Osteocyte (in vitro differentiated cells): ENCODE results near the gene ELF5. TPM values are rescaled to one million over a fixed set of nuclear protein-coding genes. Genes with fewer than 3 reads are reported as not detected.

Experiments used
- DNase-seq: peaks from one replicate; pipeline ENCODE4 v3.0.0; 2021; ENCODE audit warnings: mixed read lengths; ENCODE audit not compliant: unreplicated experiment; ENCODE audit errors: extremely low spot score
- H3K27ac Mint-ChIP-seq: one replicate; pipeline ENCODE4 v1.8.0; 2021; ENCODE audit warnings: mild to moderate bottlenecking, mixed read lengths; ENCODE audit not compliant: unreplicated experiment
- H3K27me3 Mint-ChIP-seq: one replicate; pipeline ENCODE4 v1.8.0; 2021; ENCODE audit warnings: mixed read lengths; ENCODE audit not compliant: unreplicated experiment
- H3K36me3 Mint-ChIP-seq: one replicate; pipeline ENCODE4 v1.8.0; 2021; ENCODE audit warnings: mixed read lengths; ENCODE audit not compliant: unreplicated experiment
- H3K4me1 Mint-ChIP-seq: one replicate; pipeline ENCODE4 v1.8.0; 2021; ENCODE audit warnings: mixed read lengths; ENCODE audit not compliant: unreplicated experiment
- H3K4me3 Mint-ChIP-seq: one replicate; pipeline ENCODE4 v1.8.0; 2021; ENCODE audit warnings: mild to moderate bottlenecking, moderate library complexity, mixed read lengths; ENCODE audit not compliant: unreplicated experiment
- H3K9me3 Mint-ChIP-seq: one replicate; pipeline ENCODE4 v1.8.0; 2021; ENCODE audit warnings: mixed read lengths; ENCODE audit not compliant: unreplicated experiment
- total RNA-seq: library from RNA; stranded (reverse); gene quantifications from 2 replicates; pipeline ENCODE4 v1.2.1, GENCODE V29; 2021
- TF ChIP-seq, protein P1 (sequence below): fragments of 200-600 bp; sonication (generic); IDR thresholded peaks from 2 replicates; pipeline ENCODE4 v1.5.0; 2021; ENCODE audit warnings: antibody characterized with exemption, mild to moderate bottlenecking, moderate library complexity

The ELF5 gene
- total RNA-seq, 1 donor from 2014 or later = not detected

DNA sequence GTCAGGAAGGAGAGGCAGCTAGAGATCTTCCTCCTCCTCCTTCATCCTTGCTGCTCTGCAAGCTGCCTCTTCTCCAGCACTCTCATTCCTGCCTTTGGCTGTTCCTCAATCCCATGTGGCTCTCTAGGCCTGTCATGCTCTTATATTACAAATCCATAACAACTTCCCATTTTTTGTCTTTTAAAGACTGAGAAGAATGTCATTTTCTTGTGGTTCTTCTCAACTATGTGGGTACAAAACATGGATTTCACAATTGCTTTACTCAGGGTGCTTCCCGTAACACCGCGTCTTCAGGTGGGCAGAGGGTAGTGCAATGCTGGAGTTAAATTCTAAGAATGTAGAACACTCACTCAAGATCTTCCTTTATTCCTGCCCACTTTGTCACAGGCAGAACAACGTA lies 81.6 kb downstream of the ELF5 start:
- H3K36me3 Mint-ChIP-seq = no peaks in the 10 kb centered on the region
- H3K27me3 Mint-ChIP-seq = peaks cover 5% of the 10 kb centered on the region
- H3K27ac Mint-ChIP-seq = no peak overlapping the region

More for the DNA sequence above, 81.6 kb downstream of the ELF5 start:
- DNase-seq = no peak
- Mint-ChIP-seq H3K4me3 (no peak overlapping the region), H3K4me1 (peaks cover 9% of the 10 kb centered on the region), H3K9me3 (no peaks in the 10 kb centered on the region)
- TF ChIP-seq, protein P1, sequence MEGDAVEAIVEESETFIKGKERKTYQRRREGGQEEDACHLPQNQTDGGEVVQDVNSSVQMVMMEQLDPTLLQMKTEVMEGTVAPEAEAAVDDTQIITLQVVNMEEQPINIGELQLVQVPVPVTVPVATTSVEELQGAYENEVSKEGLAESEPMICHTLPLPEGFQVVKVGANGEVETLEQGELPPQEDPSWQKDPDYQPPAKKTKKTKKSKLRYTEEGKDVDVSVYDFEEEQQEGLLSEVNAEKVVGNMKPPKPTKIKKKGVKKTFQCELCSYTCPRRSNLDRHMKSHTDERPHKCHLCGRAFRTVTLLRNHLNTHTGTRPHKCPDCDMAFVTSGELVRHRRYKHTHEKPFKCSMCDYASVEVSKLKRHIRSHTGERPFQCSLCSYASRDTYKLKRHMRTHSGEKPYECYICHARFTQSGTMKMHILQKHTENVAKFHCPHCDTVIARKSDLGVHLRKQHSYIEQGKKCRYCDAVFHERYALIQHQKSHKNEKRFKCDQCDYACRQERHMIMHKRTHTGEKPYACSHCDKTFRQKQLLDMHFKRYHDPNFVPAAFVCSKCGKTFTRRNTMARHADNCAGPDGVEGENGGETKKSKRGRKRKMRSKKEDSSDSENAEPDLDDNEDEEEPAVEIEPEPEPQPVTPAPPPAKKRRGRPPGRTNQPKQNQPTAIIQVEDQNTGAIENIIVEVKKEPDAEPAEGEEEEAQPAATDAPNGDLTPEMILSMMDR = no peak

Other genes starting within 250 kb of the ELF5 start
- 0.73 and 0.89 TPM in 2 replicates for gene ABTB2, start 155.8 kb downstream of the ELF5 start, total RNA-seq
- 18.4 and 22.4 TPM in 2 replicates for gene CAT, start 74.9 kb downstream of the ELF5 start, total RNA-seq
- not detected in 2 replicates for gene EHF, start 107.3 kb upstream of the ELF5 start, total RNA-seq